Astrocyte (in vitro differentiated cells and primary cell): ENCODE data around the gene COBL. TPM values are rescaled to one million over a fixed set of nuclear protein-coding genes. Genes with fewer than 3 reads are reported as not detected.
A peak's percentile ranks its signal among the peaks of the same experiment; 100 is the strongest.

Source experiments
- DNase-seq: peaks from one replicate; pipeline ENCODE4 v3.0.0-alpha.2; 2010; ENCODE audit warnings: low read depth
- FAIRE-seq: peaks from 2 replicates; lab custom pipeline; 2011; peaks lifted over from hg19 to GRCh38; lab: Jason Lieb, UNC
- H2AFZ ChIP-seq: 2 replicates; pipeline ENCODE4 v1.6.0; 2012; ENCODE audit warnings: low read depth, low read length, inconsistent platforms
- H3K27ac ChIP-seq: 2 replicates; pipeline ENCODE4 v1.5.1; 2011; ENCODE audit warnings: low read depth, low read length, inconsistent platforms
- H3K27me3 ChIP-seq: 2 replicates; pipeline ENCODE4 v1.6.0; 2011; ENCODE audit warnings: low read length, inconsistent platforms; ENCODE audit not compliant: insufficient read depth
- H3K36me3 ChIP-seq: 2 replicates; pipeline ENCODE4 v1.5.1; 2011; ENCODE audit warnings: low read length, inconsistent platforms; ENCODE audit not compliant: insufficient read depth
- H3K4me1 ChIP-seq: 2 replicates; pipeline ENCODE4 v1.5.1; 2011; ENCODE audit warnings: low read length, inconsistent platforms; ENCODE audit not compliant: insufficient read depth
- H3K4me2 ChIP-seq: 2 replicates; pipeline ENCODE4 v1.6.0; 2012; ENCODE audit warnings: low read length, inconsistent platforms
- H3K4me3 ChIP-seq: 2 replicates; pipeline ENCODE4 v1.5.1; 2011; ENCODE audit warnings: low read depth, mild to moderate bottlenecking, low read length, inconsistent platforms; ENCODE audit not compliant: insufficient read depth
- H3K79me2 ChIP-seq: 2 replicates; pipeline ENCODE4 v1.6.0; 2012; ENCODE audit warnings: mild to moderate bottlenecking, low read length, inconsistent platforms; ENCODE audit not compliant: insufficient read depth
- H3K9ac ChIP-seq: 2 replicates; pipeline ENCODE4 v1.6.0; 2012; ENCODE audit warnings: mild to moderate bottlenecking, low read length, inconsistent platforms
- H3K9me3 ChIP-seq: 2 replicates; pipeline ENCODE4 v1.5.1; 2012; ENCODE audit warnings: low read depth, mild to moderate bottlenecking, low read length, inconsistent platforms; ENCODE audit not compliant: insufficient read depth
- H4K20me1 ChIP-seq: 2 replicates; pipeline ENCODE4 v1.6.0; 2012; ENCODE audit warnings: low read length, inconsistent platforms; ENCODE audit not compliant: insufficient read depth
- H3K27ac Mint-ChIP-seq: one replicate; pipeline ENCODE4 v1.8.0; 2021; ENCODE audit warnings: mild to moderate bottlenecking, mixed read lengths; ENCODE audit not compliant: unreplicated experiment
- H3K27me3 Mint-ChIP-seq: one replicate; pipeline ENCODE4 v1.8.0; 2021; ENCODE audit warnings: low read depth, mixed read lengths; ENCODE audit not compliant: unreplicated experiment
- H3K36me3 Mint-ChIP-seq: one replicate; pipeline ENCODE4 v1.8.0; 2021; ENCODE audit warnings: low read depth, mixed read lengths; ENCODE audit not compliant: unreplicated experiment
- H3K4me1 Mint-ChIP-seq: one replicate; pipeline ENCODE4 v1.8.0; 2021; ENCODE audit warnings: low read depth, mixed read lengths; ENCODE audit not compliant: unreplicated experiment
- H3K4me3 Mint-ChIP-seq: one replicate; pipeline ENCODE4 v1.8.0; 2021; ENCODE audit warnings: mild to moderate bottlenecking, moderate library complexity, mixed read lengths; ENCODE audit not compliant: unreplicated experiment
- H3K9me3 Mint-ChIP-seq: one replicate; pipeline ENCODE4 v1.8.0; 2021; ENCODE audit warnings: mild to moderate bottlenecking, mixed read lengths; ENCODE audit not compliant: unreplicated experiment
- CTCF ChIP-seq: IDR thresholded peaks from 2 replicates; pipeline ENCODE4 v1.5.1; 2011; ENCODE audit warnings: low read depth, mild to moderate bottlenecking, inconsistent platforms, low read length, moderate library complexity; ENCODE audit not compliant: insufficient read depth
- EZH2 ChIP-seq: IDR thresholded peaks from 2 replicates; pipeline ENCODE4 v1.6.1; 2012; ENCODE audit warnings: mild to moderate bottlenecking, low read length, inconsistent platforms; ENCODE audit not compliant: insufficient read depth
- total RNA-seq: library from RNA; stranded (reverse); gene quantifications from 2 replicates; pipeline ENCODE4 v1.2.1, GENCODE V29; 2021

COBL gene
- total RNA-seq, 1 donor from 2014 or later = 6.4 TPM

GRCh38 chr7:51229620-51230323 lies 86.8 kb downstream of the COBL start:
- Mint-ChIP-seq H3K36me3 (no peaks in the 10 kb centered on the region), H3K27me3 (peaks cover 13% of the 10 kb centered on the region), H3K9me3 (no peaks in the 10 kb centered on the region), H3K4me1 (peaks cover 8% of the 10 kb centered on the region), H3K4me3 (no peak overlapping the region), H3K27ac (no peak overlapping the region)
- DNase-seq (no peak), FAIRE-seq (no peak)
- H3K9ac ChIP-seq = no peak overlapping the region
- H3K36me3 ChIP-seq = no peaks in the 10 kb centered on the region
- H3K4me1 ChIP-seq = no peaks in the 10 kb centered on the region
- TF ChIP-seq EZH2 = no peak
- TF ChIP-seq CTCF = no peak
- no peaks in the 10 kb centered on the region for H3K79me2 ChIP-seq
- no peak overlapping the region for H3K4me3 ChIP-seq
- H3K27ac ChIP-seq = no peak overlapping the region
- H3K9me3 ChIP-seq = no peaks in the 10 kb centered on the region
- H2AFZ ChIP-seq = no peak overlapping the region
- peak overlapping the region; percentile 56 for H3K4me2 ChIP-seq
- H4K20me1 ChIP-seq = no peaks in the 10 kb centered on the region
- peaks cover 13% of the 10 kb centered on the region for H3K27me3 ChIP-seq

GRCh38 chr7:51229106-51229537 lies 87.5 kb downstream of the COBL start:
- H3K36me3 Mint-ChIP-seq = no peaks in the 10 kb centered on the region
- H3K27ac ChIP-seq = no peak overlapping the region
- H3K9me3 ChIP-seq = no peaks in the 10 kb centered on the region
- no peak for FAIRE-seq
- no peak for TF ChIP-seq CTCF
- no peak for TF ChIP-seq EZH2
- H3K4me1 Mint-ChIP-seq = peaks cover 8% of the 10 kb centered on the region
- no peak for DNase-seq
- H3K4me2 ChIP-seq = peak overlapping the region; percentile 56
- no peak overlapping the region for H3K9ac ChIP-seq
- no peak overlapping the region for H3K4me3 ChIP-seq
- no peak overlapping the region for H3K4me3 Mint-ChIP-seq
- H3K27me3 Mint-ChIP-seq = peaks cover 13% of the 10 kb centered on the region
- H3K27ac Mint-ChIP-seq = no peak overlapping the region
- H3K79me2 ChIP-seq = no peaks in the 10 kb centered on the region
- H3K9me3 Mint-ChIP-seq = no peaks in the 10 kb centered on the region
- H3K4me1 ChIP-seq = no peaks in the 10 kb centered on the region
- no peaks in the 10 kb centered on the region for H4K20me1 ChIP-seq
- peaks cover 13% of the 10 kb centered on the region for H3K27me3 ChIP-seq
- peak overlapping the region; percentile 10 for H2AFZ ChIP-seq
- H3K36me3 ChIP-seq = no peaks in the 10 kb centered on the region

GRCh38 chr7:51228386-51228958 lies 88.1 kb downstream of the COBL start:
- H3K9ac ChIP-seq = no peak overlapping the region
- H3K27me3 Mint-ChIP-seq = peaks cover 13% of the 10 kb centered on the region
- no peaks in the 10 kb centered on the region for H3K36me3 ChIP-seq
- H3K79me2 ChIP-seq = no peaks in the 10 kb centered on the region
- H3K4me1 Mint-ChIP-seq = peaks cover 8% of the 10 kb centered on the region
- DNase-seq = no peak
- no peaks in the 10 kb centered on the region for H3K9me3 Mint-ChIP-seq
- H2AFZ ChIP-seq = no peak overlapping the region
- H3K27me3 ChIP-seq = peaks cover 13% of the 10 kb centered on the region
- no peak overlapping the region for H3K27ac ChIP-seq
- no peaks in the 10 kb centered on the region for H3K4me1 ChIP-seq
- no peak overlapping the region for H3K4me2 ChIP-seq
- H3K4me3 Mint-ChIP-seq = no peak overlapping the region
- no peak for FAIRE-seq
- H3K27ac Mint-ChIP-seq = no peak overlapping the region
- H3K9me3 ChIP-seq = no peaks in the 10 kb centered on the region
- H3K4me3 ChIP-seq = no peak overlapping the region
- H3K36me3 Mint-ChIP-seq = no peaks in the 10 kb centered on the region
- no peaks in the 10 kb centered on the region for H4K20me1 ChIP-seq
- TF ChIP-seq CTCF = no peak
- no peak for TF ChIP-seq EZH2
